HG03045 (cell line): ENCODE results near the gene PARPBP.
A peak's percentile ranks its signal among the peaks of the same experiment; 100 is the strongest.
"Not testable (repeated sequence)": the region's sequence is repeated elsewhere in the genome, so short reads cannot be mapped to it uniquely, and the experiment has no call there.

Experiments
- ATAC-seq: cut with Tn5 transposase; IDR thresholded peaks from one replicate; pipeline ENCODE4 v1.9.1; 2021; ENCODE audit warnings: mild to moderate bottlenecking, moderate library complexity; ENCODE audit not compliant: unreplicated experiment

Gene PARPBP

GRCh38 chr12:102119674-102120563 is at the start of gene PARPBP, which contains the start of gene NUP37:
Gene PARPBP, plus strand, starts transcription at chr12:102120183. Its CDS starts 3,706 bp downstream, at chr12:102123889.
Gene NUP37, minus strand, starts transcription at chr12:102120114. Its CDS starts 1,596 bp downstream, at chr12:102118518.
- peak; percentile 97 for ATAC-seq

- not testable (repeated sequence) for ATAC-seq
Measured at GRCh38 chr12:102072092-102072491, 47.9 kb upstream of the PARPBP start.

GRCh38 chr12:102080842-102081241 is 39.1 kb upstream of the PARPBP start:
- no peak for ATAC-seq

- ATAC-seq: not testable (repeated sequence)
Measured at GRCh38 chr12:102089228-102089835, 30.7 kb upstream of the PARPBP start.

GRCh38 chr12:102093319-102093718 is 26.7 kb upstream of the PARPBP start:
- no peak for ATAC-seq

GRCh38 chr12:102095677-102096263 is 24.2 kb upstream of the PARPBP start:
- no peak for ATAC-seq

- ATAC-seq: no peak
Measured at GRCh38 chr12:102096855-102097254, 23.1 kb upstream of the PARPBP start.

- no peak for ATAC-seq
Measured at GRCh38 chr12:102106905-102107304, 13.1 kb upstream of the PARPBP start.

GRCh38 chr12:102107970-102108369 is 12.0 kb upstream of the PARPBP start:
- ATAC-seq: no peak

GRCh38 chr12:102110782-102111181 is 9.2 kb upstream of the PARPBP start:
- no peak for ATAC-seq

GRCh38 chr12:102114212-102114611 is 5.8 kb upstream of the PARPBP start:
- no peak for ATAC-seq

- no peak for ATAC-seq
Measured at GRCh38 chr12:102116392-102116791, 3.6 kb upstream of the PARPBP start.

GRCh38 chr12:102118874-102119273 is 1.1 kb upstream of the PARPBP start:
- ATAC-seq: no peak

- ATAC-seq: no peak
Measured at GRCh38 chr12:102120564-102120873, 536 bp downstream of the PARPBP start.

GRCh38 chr12:102120886-102121285 is 903 bp downstream of the PARPBP start:
- ATAC-seq: no peak

GRCh38 chr12:102121328-102121727 is 1.3 kb downstream of the PARPBP start:
- not testable (repeated sequence) for ATAC-seq

- not testable (repeated sequence) for ATAC-seq
Measured at GRCh38 chr12:102130720-102131119, 10.7 kb downstream of the PARPBP start.

- ATAC-seq: not testable (repeated sequence)
Measured at GRCh38 chr12:102131442-102131841, 11.5 kb downstream of the PARPBP start.

GRCh38 chr12:102137619-102138018 is 17.6 kb downstream of the PARPBP start:
- ATAC-seq: not testable (repeated sequence)

GRCh38 chr12:102142866-102143373 is 22.9 kb downstream of the PARPBP start:
- not testable (repeated sequence) for ATAC-seq

GRCh38 chr12:102144221-102144620 is 24.2 kb downstream of the PARPBP start:
- no peak for ATAC-seq
